Measurements from ENCODE around the gene NMUR2. TPM values are rescaled to one million over a fixed set of nuclear protein-coding genes. Genes with fewer than 3 reads are reported as not detected.
A peak's percentile ranks its signal among the peaks of the same experiment; 100 is the strongest.

NMUR2 gene
- total RNA-seq, 1 experiment from 2014 or later, result not detected

DNA sequence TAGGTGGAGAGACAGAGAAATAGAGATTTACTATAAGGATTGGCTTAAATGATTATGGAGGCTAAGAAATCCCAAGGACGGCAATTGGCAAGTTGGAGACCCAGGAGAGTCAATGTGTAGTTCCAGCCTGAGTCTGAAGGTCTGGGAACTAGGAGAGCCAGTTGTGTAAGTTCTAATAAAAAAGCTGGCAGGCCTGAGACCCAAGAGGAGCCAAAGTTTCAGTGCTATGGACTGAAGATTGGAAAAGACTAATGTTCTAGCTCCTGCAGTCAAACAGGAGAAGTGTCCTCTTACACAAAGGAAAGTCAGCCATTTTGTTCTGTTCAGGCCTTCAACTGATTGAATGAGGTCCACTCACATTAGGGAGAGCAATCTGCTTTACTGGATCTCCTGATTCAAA, 50.0 kb downstream of the NMUR2 start:
- ChIA-PET POLR2A (ENCODE audit: low non-redundant PET) (no interaction called here), CTCF (no interaction called here)
- DNase-seq (ENCODE audit: low spot score), result no peak
- no TSS peak for BruUV-seq (replicated peaks)
- Histone ChIP-seq H3K9me3 (ENCODE audit: low read depth, low read length, poor library complexity, severe bottlenecking) (no peaks in the 10 kb centered on the region), H3K27ac (ENCODE audit: low read depth, low read length, poor library complexity, severe bottlenecking) (no peak overlapping the region), H3K4me1 (ENCODE audit: insufficient read depth, low read length, poor library complexity, severe bottlenecking) (no peaks in the 10 kb centered on the region), H3K4me3 (ENCODE audit: low read depth, low read length, poor library complexity, severe bottlenecking) (no peak overlapping the region), H3K36me3 (ENCODE audit: insufficient read depth, low read length, poor library complexity, severe bottlenecking) (no peaks in the 10 kb centered on the region), H3K27me3 (replicated peaks; ENCODE audit: insufficient read depth, low read depth, low read length, poor library complexity) (peaks cover 22% of the 10 kb centered on the region)
- intact Hi-C loops (cut with micrococcal nuclease; ENCODE audit: unreplicated experiment), result no loop called here
- TF ChIP-seq, protein P1, sequence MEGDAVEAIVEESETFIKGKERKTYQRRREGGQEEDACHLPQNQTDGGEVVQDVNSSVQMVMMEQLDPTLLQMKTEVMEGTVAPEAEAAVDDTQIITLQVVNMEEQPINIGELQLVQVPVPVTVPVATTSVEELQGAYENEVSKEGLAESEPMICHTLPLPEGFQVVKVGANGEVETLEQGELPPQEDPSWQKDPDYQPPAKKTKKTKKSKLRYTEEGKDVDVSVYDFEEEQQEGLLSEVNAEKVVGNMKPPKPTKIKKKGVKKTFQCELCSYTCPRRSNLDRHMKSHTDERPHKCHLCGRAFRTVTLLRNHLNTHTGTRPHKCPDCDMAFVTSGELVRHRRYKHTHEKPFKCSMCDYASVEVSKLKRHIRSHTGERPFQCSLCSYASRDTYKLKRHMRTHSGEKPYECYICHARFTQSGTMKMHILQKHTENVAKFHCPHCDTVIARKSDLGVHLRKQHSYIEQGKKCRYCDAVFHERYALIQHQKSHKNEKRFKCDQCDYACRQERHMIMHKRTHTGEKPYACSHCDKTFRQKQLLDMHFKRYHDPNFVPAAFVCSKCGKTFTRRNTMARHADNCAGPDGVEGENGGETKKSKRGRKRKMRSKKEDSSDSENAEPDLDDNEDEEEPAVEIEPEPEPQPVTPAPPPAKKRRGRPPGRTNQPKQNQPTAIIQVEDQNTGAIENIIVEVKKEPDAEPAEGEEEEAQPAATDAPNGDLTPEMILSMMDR (conservative IDR thresholded peaks at IDR 0.05; ENCODE audit: low read depth, low read length), result no peak
- no peak for TF ChIP-seq EZH2 (IDR thresholded peaks at IDR 0.05; ENCODE audit: borderline replicate concordance, low read depth, low read length, poor library complexity, severe bottlenecking)

DNA sequence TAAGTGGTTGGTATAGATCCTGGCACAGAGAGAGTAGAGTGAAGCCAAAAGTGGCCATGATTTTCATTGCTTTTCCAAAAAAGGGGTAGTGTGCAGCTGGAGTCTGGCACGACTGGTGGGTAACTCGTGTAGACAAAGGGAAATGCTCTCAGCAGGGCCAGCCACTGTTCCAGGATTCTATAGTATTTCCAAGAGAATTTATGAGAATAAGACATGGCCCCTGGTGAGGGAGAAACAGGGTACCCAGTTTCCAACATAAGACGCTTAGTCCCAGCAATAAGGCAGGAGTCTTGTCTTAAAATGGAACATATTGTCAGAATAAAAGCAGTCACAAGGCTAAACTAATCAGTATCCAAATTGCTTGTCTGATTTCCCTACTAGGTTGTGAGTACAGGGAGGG, 52.1 kb downstream of the NMUR2 start:
- no TSS peak for BruUV-seq (replicated peaks)
- Histone ChIP-seq H3K4me3 (ENCODE audit: low read depth, low read length, poor library complexity, severe bottlenecking) (no peak overlapping the region), H3K4me1 (ENCODE audit: insufficient read depth, low read length, poor library complexity, severe bottlenecking) (no peaks in the 10 kb centered on the region), H3K36me3 (ENCODE audit: insufficient read depth, low read length, poor library complexity, severe bottlenecking) (no peaks in the 10 kb centered on the region), H3K27ac (ENCODE audit: low read depth, low read length, poor library complexity, severe bottlenecking) (no peak overlapping the region), H3K9me3 (ENCODE audit: low read depth, low read length, poor library complexity, severe bottlenecking) (no peaks in the 10 kb centered on the region), H3K27me3 (replicated peaks; ENCODE audit: insufficient read depth, low read depth, low read length, poor library complexity) (peaks cover 14% of the 10 kb centered on the region)
- intact Hi-C loops (cut with micrococcal nuclease; ENCODE audit: unreplicated experiment), result no loop called here
- TF ChIP-seq, protein P1 (conservative IDR thresholded peaks at IDR 0.05; ENCODE audit: low read depth, low read length), result no peak
- no peak for TF ChIP-seq EZH2 (IDR thresholded peaks at IDR 0.05; ENCODE audit: borderline replicate concordance, low read depth, low read length, poor library complexity, severe bottlenecking)
- ChIA-PET CTCF (no interaction called here), POLR2A (ENCODE audit: low non-redundant PET) (no interaction called here)
- no peak for DNase-seq (ENCODE audit: low spot score)

DNA sequence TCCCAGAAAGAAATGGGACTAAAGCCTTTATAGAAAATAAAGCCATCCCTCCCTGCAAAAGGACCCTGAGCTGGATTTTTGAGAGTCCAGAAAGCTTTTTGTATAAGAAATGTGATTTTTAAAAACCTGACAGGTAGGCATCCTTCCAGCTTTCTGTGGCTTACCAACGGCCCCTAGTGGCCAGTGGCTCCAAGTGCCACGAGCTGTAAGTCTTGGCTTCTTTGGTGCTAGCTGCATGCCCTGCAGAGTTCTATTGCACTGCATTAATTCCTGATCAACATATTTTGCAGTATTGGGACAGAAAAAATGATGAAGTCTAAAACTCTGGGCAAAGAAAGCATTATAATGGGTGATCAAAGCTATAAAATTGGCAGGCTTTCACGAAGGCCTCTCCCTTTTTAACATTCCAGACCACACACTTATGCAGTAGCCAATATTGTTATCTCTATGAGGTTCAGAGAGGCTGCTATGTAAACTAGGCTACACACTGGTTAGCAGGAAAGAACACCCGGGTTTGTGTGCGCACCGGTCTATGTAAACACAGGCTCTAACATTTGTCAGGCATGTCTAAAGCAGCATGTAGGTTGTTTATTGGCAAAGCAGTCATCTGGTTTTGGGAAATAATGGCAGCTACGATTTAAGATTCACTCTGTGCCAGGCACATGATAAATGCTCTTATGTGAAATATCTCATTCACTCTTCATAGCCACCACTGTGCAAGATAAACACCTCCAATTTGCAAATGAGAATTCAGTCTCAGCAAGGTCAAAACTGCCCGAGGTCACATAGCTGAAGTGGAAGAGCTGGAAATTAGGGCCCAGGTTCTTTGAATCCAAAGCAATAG, 55.2 kb downstream of the NMUR2 start:
- no TSS peak for BruUV-seq (replicated peaks)
- no peak overlapping the region for H3K4me3 ChIP-seq (ENCODE audit: low read depth, low read length, poor library complexity, severe bottlenecking)
- no peaks in the 10 kb centered on the region for H3K36me3 ChIP-seq (ENCODE audit: insufficient read depth, low read length, poor library complexity, severe bottlenecking)
- ChIA-PET CTCF (interaction anchor here (0.6 to 1.1 kb wide), 4 partner anchors 83 to 1615 kb away, joined by 3 to 7 read pairs (median 3); no protein-coding TSS in a partner anchor), POLR2A (ENCODE audit: low non-redundant PET) (no interaction called here)
- H3K4me1 ChIP-seq (ENCODE audit: insufficient read depth, low read length, poor library complexity, severe bottlenecking), result no peaks in the 10 kb centered on the region
- H3K9me3 ChIP-seq (ENCODE audit: low read depth, low read length, poor library complexity, severe bottlenecking), result no peaks in the 10 kb centered on the region
- H3K27ac ChIP-seq (ENCODE audit: low read depth, low read length, poor library complexity, severe bottlenecking), result no peak overlapping the region
- intact Hi-C loops (cut with micrococcal nuclease; ENCODE audit: unreplicated experiment), result loop anchor here (2.0 kb wide), 1 partner anchor 525 kb away; no protein-coding TSS in a partner anchor
- no peak for TF ChIP-seq EZH2 (IDR thresholded peaks at IDR 0.05; ENCODE audit: borderline replicate concordance, low read depth, low read length, poor library complexity, severe bottlenecking)
- TF ChIP-seq, protein P1 (conservative IDR thresholded peaks at IDR 0.05; ENCODE audit: low read depth, low read length), result peak; percentile 88
- H3K27me3 ChIP-seq (replicated peaks; ENCODE audit: insufficient read depth, low read depth, low read length, poor library complexity), result no peaks in the 10 kb centered on the region
- peak; percentile 41 for DNase-seq (ENCODE audit: low spot score)
